GM23338 (cell line): ENCODE results near the gene S100A13.

Experiments used
- CTCF ChIP-seq, 2 experiments: fragments of 200-600 bp in 1 of 2; sonication (generic) in 1 of 2; conservative IDR thresholded peaks; 2 replicates each; pipeline versions ENCODE4 v1.5.1 to v1.6.1; 2016 to 2017; ENCODE audit warnings: antibody characterized with exemption in 2 of 2, low read depth in 2 of 2, mild to moderate bottlenecking in 2 of 2, moderate library complexity in 1 of 2
- EZH2 ChIP-seq: fragments of 200-600 bp; sonication (generic); IDR thresholded peaks from one replicate; pipeline ENCODE4 v1.8.0; 2017; ENCODE audit warnings: antibody characterized with exemption, mild to moderate bottlenecking, low read depth; ENCODE audit not compliant: unreplicated experiment
- POLR2AphosphoS5 ChIP-seq: IDR thresholded peaks from 2 replicates; pipeline ENCODE4 v1.6.1; 2016; ENCODE audit warnings: antibody characterized with exemption, low read depth

GRCh38 chr1:153662269-153662668 lies 35.0 kb upstream of the S100A13 start:
- TF ChIP-seq CTCF (conservative IDR thresholded peaks at IDR 0.05; ENCODE audit: low read depth in 2 of 2) (no peak), POLR2AphosphoS5 (0 out of 2 replicates have a peak, but pooled peaks have one; percentile 19), EZH2 (no peak)
